ENCODE measurements around the gene COL25A1.
"Not testable (repeated sequence)": the region's sequence is repeated elsewhere in the genome, so short reads cannot be mapped to it uniquely, and the experiment has no call there.

COL25A1 gene

DNA sequence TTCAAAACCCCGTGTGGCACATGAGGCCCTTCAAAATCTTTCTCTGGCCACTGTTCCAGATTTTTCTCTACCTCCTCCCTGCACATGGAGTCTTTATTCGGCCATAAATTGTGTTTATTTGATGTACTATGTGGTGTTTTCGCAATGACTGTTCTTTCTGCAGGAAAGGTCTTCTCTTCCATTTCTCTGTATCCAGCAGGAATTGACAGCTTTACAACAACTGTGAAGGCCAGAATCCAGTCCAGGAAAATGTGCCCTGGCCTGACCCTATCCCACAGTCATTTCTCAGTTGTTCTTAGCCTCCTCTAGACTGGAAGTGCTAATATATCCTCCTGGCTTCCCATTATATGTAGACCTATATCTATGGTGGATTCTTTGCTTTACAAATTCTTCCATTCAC, 191.4 kb downstream of the COL25A1 start:
- no peak for DNase-seq
- Histone ChIP-seq H3K4me3 (ENCODE audit: low read depth, low read length) (no peak overlapping the region), H3K9me3 (ENCODE audit: severe bottlenecking) (peaks cover 2% of the 10 kb centered on the region), H3K27me3 (ENCODE audit: insufficient read depth, low read depth, severe bottlenecking) (no peaks in the 10 kb centered on the region), H3K27ac (no peak overlapping the region), H3K36me3 (no peaks in the 10 kb centered on the region)
- TF ChIP-seq, protein P1, sequence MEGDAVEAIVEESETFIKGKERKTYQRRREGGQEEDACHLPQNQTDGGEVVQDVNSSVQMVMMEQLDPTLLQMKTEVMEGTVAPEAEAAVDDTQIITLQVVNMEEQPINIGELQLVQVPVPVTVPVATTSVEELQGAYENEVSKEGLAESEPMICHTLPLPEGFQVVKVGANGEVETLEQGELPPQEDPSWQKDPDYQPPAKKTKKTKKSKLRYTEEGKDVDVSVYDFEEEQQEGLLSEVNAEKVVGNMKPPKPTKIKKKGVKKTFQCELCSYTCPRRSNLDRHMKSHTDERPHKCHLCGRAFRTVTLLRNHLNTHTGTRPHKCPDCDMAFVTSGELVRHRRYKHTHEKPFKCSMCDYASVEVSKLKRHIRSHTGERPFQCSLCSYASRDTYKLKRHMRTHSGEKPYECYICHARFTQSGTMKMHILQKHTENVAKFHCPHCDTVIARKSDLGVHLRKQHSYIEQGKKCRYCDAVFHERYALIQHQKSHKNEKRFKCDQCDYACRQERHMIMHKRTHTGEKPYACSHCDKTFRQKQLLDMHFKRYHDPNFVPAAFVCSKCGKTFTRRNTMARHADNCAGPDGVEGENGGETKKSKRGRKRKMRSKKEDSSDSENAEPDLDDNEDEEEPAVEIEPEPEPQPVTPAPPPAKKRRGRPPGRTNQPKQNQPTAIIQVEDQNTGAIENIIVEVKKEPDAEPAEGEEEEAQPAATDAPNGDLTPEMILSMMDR (IDR thresholded peaks at IDR 0.05; ENCODE audit: low read depth, low read length), result no peak

DNA sequence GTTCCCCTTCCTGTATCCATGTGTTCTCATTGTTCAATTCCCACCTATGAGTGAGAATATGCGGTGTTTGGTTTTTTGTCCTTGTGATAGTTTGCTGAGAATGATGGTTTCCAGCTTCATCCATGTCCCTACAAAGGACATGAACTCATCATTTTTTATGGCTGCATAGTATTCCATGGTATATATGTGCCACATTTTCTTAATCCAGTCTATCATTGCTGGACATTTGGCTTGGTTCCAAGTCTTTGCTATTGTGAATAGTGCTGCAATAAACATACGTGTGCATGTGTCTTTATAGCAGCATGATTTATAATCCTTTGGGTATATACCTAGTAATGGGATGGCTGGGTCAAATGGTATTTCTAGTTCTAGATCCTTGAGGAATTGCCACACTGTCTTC, 194.2 kb downstream of the COL25A1 start:
- DNase-seq; H3K4me3 ChIP-seq (ENCODE audit: low read depth, low read length); H3K27ac ChIP-seq; H3K9me3 ChIP-seq (ENCODE audit: severe bottlenecking); H3K27me3 ChIP-seq (ENCODE audit: insufficient read depth, low read depth, severe bottlenecking); H3K36me3 ChIP-seq: not testable (repeated sequence)

DNA sequence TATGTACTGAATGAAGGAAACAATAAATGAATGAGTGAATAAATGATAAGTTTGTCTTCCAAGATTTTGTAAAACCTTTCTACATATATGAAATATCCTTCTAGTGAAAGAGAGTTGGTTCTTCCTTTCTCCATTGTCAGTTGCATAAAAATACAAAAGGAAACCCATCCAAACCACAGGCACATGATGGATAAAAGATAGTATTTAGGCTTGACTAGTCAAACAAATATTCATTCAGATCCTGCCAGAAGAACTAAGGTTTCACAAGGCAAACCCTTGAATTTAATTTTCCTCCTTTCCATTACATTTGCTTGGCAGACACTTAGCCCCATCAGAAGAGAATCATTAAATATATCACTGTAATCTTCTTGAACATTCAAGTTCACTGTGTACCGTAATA, 208.4 kb downstream of the COL25A1 start:
- TF ChIP-seq, protein P1 (IDR thresholded peaks at IDR 0.05; ENCODE audit: low read depth, low read length), result no peak
- no peaks in the 10 kb centered on the region for H3K9me3 ChIP-seq (ENCODE audit: severe bottlenecking)
- DNase-seq, result no peak
- no peaks in the 10 kb centered on the region for H3K36me3 ChIP-seq
- H3K4me3 ChIP-seq (ENCODE audit: low read depth, low read length), result no peak overlapping the region
- no peak overlapping the region for H3K27ac ChIP-seq
- H3K27me3 ChIP-seq (ENCODE audit: insufficient read depth, low read depth, severe bottlenecking), result no peaks in the 10 kb centered on the region

DNA sequence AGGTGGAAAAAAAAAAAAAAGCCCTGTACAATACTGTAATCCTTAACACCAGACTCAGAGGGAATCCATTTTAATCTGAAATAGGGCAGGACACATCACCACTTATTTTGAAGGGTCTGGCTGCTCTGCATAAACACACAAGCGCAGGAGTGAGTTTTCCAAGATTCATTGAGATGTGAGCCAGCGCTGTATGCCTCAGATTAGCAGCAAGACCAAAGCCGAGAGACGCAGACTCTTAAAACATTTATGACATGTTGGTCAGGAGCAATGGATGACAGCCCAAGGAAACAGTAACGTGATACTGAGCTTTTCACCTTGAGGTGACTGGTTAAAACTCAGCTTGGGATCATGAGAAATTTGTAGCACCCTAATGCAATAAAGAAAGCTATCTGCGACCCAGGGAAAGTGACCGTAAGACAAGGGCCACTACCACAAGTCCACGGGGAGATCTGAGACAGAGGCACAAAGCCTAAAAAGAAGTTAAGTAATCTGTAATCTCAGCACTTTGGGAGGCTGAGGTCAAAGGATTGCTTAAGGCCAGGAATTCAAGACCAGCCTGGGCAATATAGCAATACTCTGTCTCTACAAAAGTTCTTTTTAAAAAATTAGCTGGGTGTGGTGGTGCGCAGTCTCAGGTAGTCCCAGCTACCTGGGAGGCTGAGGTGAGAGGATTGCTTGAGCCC, 210.6 kb downstream of the COL25A1 start:
- no peak for DNase-seq
- Histone ChIP-seq H3K9me3 (ENCODE audit: severe bottlenecking) (no peaks in the 10 kb centered on the region), H3K36me3 (no peaks in the 10 kb centered on the region), H3K27me3 (ENCODE audit: insufficient read depth, low read depth, severe bottlenecking) (no peaks in the 10 kb centered on the region), H3K27ac (no peak overlapping the region), H3K4me3 (ENCODE audit: low read depth, low read length) (no peak overlapping the region)
- TF ChIP-seq, protein P1 (IDR thresholded peaks at IDR 0.05; ENCODE audit: low read depth, low read length), result no peak

DNA sequence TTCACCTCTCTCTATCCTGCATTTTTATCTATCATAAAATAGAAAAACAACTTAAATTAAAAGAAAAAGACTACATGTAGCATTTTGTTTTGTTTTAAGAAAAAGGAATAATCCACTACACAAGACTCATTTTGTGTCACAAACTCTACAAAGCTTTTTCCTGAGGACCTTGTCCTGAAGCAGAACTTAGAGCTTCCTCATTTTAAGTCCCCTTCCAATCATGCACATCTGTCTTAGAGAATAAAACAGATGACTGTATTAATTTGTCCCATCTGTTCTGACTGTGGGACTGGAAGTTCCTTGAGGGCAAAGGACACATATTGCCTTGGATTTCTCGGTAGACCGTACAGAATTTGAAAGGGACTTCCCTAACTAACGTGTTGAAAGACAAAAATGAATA, 218.5 kb downstream of the COL25A1 start:
- no peak overlapping the region for H3K27ac ChIP-seq
- no peaks in the 10 kb centered on the region for H3K36me3 ChIP-seq
- no peak overlapping the region for H3K4me3 ChIP-seq (ENCODE audit: low read depth, low read length)
- no peak for DNase-seq
- no peaks in the 10 kb centered on the region for H3K9me3 ChIP-seq (ENCODE audit: severe bottlenecking)
- no peaks in the 10 kb centered on the region for H3K27me3 ChIP-seq (ENCODE audit: insufficient read depth, low read depth, severe bottlenecking)
- TF ChIP-seq, protein P1 (IDR thresholded peaks at IDR 0.05; ENCODE audit: low read depth, low read length), result no peak

DNA sequence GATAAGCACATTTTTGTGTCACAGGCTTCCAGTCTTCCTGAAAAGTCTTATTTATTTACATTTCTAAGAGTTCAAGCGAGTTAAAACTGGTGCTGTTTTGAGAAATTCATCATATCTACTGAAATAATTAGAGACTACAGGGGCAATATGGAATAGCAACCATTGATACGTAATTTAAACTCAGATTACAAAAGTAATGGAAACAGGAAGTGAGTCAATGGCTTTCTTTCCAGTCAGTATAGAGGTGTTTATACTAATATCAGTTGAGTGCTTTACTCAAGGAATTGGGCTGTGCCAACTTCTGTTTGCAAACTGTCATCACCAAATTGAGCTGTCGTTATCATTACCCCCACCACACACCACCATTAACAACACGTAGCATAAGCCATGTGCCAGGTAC, 222.7 kb downstream of the COL25A1 start:
- DNase-seq, result no peak
- TF ChIP-seq, protein P1 (IDR thresholded peaks at IDR 0.05; ENCODE audit: low read depth, low read length), result no peak
- no peak overlapping the region for H3K4me3 ChIP-seq (ENCODE audit: low read depth, low read length)

More for the DNA sequence above, 222.7 kb downstream of the COL25A1 start:
- no peaks in the 10 kb centered on the region for H3K27me3 ChIP-seq (ENCODE audit: insufficient read depth, low read depth, severe bottlenecking)
- no peaks in the 10 kb centered on the region for H3K9me3 ChIP-seq (ENCODE audit: severe bottlenecking)
- H3K36me3 ChIP-seq, result no peaks in the 10 kb centered on the region
- H3K27ac ChIP-seq, result no peak overlapping the region

All from WERI-Rb-1 (cell line).